ENCODE results near the gene PDF. TPM values are rescaled to one million over a fixed set of nuclear protein-coding genes. Genes with fewer than 3 reads are reported as not detected.

The PDF gene
- total RNA-seq (2021; ENCODE audit: unreplicated experiment) (23.1 TPM), Bru-seq, nascent RNA (percentile 75 among the genes with signal in this experiment), BruChase-seq, experiment 1, labeled RNA remaining after a 2-hour chase (percentile 80 among the genes with signal in this experiment), BruChase-seq, experiment 2, labeled RNA remaining after a 6-hour chase (percentile 84 among the genes with signal in this experiment)
- polyA plus RNA-seq (2012; ENCODE audit: insufficient read length) = 31.2 TPM
- long read RNA-seq, transcript PDF-201 (2 exons, 1,158 nt) = major isoform, 42 of 42 reads
- long read RNA-seq, partial matches to known transcripts = 0 of 42 reads
- long read RNA-seq, other reads (novel, unspliced or antisense) = 0 of 42 reads

DNA sequence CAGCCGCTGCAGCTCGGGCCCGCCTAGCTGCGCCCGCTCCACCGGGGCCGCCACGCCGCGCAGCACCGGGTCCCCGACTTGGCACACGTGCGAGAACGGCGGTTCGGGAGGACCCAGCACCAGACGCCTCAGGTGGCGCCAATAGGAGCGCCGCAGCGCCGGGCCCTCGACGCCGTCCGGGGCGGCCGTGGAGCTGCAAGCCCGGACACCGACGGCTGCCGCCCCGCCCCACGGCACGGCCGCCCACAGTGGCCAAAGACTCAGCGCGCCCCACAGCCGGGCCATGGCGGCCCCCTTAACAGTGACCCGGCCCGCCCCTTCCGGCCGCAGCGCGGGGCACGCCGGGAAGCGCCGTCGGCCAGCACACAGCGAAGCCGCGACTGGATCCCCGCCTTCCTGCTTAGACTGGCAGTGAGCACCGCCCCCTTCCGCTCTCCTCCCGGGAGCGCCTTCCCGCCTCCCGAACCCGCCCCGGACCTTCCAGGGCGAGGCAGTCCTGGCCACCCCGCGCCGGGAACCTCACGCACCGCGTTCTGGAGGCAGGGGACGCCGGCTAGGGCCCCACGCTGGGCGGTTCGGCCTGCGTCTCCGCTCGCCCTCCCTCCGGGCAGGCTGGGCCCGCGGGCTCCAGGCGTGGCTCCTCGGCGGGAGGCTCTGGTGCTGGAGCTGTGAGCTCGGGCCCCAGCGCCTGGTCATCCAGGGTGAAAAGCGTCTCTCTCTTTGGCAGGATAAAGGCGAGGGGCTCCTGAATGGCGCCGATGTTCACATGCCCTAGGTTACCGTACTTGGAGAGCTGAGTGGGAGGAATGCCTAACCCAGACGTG, at the start of gene PDF:
TSS of gene PDF (minus strand) at position 303 of the 824 bp plus-strand sequence. CDS start at position 285, 18 bp downstream.
- DNase-seq (ENCODE audit: low read depth, low spot score) (no peak), ATAC-seq (peak; percentile 92)
- peaks cover 2% of the 10 kb centered on the region; the same call in 1 of the 2 replicates for H3K36me3 ChIP-seq (ENCODE audit: control insufficient read depth, insufficient read depth, low read length)
- H3K9me3 ChIP-seq (ENCODE audit: control insufficient read depth, insufficient read depth, low read depth, low read length) = no peaks in the 10 kb centered on the region
- ChIA-PET POLR2A (no interaction called here), CTCF (no interaction called here)
- TF ChIP-seq POLR2AphosphoS5 (IDR thresholded peaks at IDR 0.05; ENCODE audit: low read depth, low read length) (peak; percentile 90), SIN3A (IDR thresholded peaks at IDR 0.05; ENCODE audit: borderline replicate concordance, insufficient read depth, low read depth, low read length) (peak; percentile 56; the same call in 1 of the 2 replicates), REST (IDR thresholded peaks at IDR 0.05; ENCODE audit: insufficient read depth in 1 of 2, low read depth in 2 of 2, low read length in 1 of 2) (no peak), TCF7L2 (IDR thresholded peaks at IDR 0.05; ENCODE audit: low read depth, low read length) (no peak)
- TF ChIP-seq, protein P1, sequence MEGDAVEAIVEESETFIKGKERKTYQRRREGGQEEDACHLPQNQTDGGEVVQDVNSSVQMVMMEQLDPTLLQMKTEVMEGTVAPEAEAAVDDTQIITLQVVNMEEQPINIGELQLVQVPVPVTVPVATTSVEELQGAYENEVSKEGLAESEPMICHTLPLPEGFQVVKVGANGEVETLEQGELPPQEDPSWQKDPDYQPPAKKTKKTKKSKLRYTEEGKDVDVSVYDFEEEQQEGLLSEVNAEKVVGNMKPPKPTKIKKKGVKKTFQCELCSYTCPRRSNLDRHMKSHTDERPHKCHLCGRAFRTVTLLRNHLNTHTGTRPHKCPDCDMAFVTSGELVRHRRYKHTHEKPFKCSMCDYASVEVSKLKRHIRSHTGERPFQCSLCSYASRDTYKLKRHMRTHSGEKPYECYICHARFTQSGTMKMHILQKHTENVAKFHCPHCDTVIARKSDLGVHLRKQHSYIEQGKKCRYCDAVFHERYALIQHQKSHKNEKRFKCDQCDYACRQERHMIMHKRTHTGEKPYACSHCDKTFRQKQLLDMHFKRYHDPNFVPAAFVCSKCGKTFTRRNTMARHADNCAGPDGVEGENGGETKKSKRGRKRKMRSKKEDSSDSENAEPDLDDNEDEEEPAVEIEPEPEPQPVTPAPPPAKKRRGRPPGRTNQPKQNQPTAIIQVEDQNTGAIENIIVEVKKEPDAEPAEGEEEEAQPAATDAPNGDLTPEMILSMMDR (IDR thresholded peaks at IDR 0.05) = no peak
- no peaks in the 10 kb centered on the region for H3K27me3 ChIP-seq (ENCODE audit: control insufficient read depth, insufficient read depth, low read length)
- peaks cover 13% of the 10 kb centered on the region; the same call in 1 of the 2 replicates for H3K4me1 ChIP-seq (ENCODE audit: control insufficient read depth, insufficient read depth, low read length)
- no TSS peak for BruUV-seq (replicated peaks)
- in situ Hi-C loops (cut with HindIII; ENCODE audit: low pct_unique_long_range_greater_than_20kb, low sequenced_read_pairs) = no loop called here
- peak within 1 kb of the TSS; percentile 90 for H3K27ac ChIP-seq (ENCODE audit: low read length)
- intact Hi-C loops (cut with micrococcal nuclease; ENCODE audit: unreplicated experiment) = no loop called here
- peak within 1 kb of the TSS; percentile 64 to 71 for H3K4me3 ChIP-seq (ENCODE audit: low read depth in 2 of 2, low read length in 2 of 2)

GRCh38 chr16:69378760-69379159, 48.4 kb upstream of the PDF start:
- CTCF ChIA-PET = no interaction called here
- 0 out of 2 replicates have a peak, but pooled peaks cover 3% of the 10 kb centered on the region for H3K4me1 ChIP-seq (ENCODE audit: control insufficient read depth, insufficient read depth, low read length)
- TF ChIP-seq SIN3A (IDR thresholded peaks at IDR 0.05; ENCODE audit: borderline replicate concordance, insufficient read depth, low read depth, low read length) (no peak), POLR2AphosphoS5 (IDR thresholded peaks at IDR 0.05; ENCODE audit: low read depth, low read length) (no peak), TCF7L2 (IDR thresholded peaks at IDR 0.05; ENCODE audit: low read depth, low read length) (no peak), REST (IDR thresholded peaks at IDR 0.05; ENCODE audit: insufficient read depth in 1 of 2, low read depth in 2 of 2, low read length in 1 of 2) (no peak)
- TF ChIP-seq, protein P1 (IDR thresholded peaks at IDR 0.05) = no peak
- BruUV-seq (replicated peaks) = no TSS peak
- in situ Hi-C loops (cut with HindIII; ENCODE audit: low pct_unique_long_range_greater_than_20kb, low sequenced_read_pairs) (no loop called here), intact Hi-C loops (cut with micrococcal nuclease; ENCODE audit: unreplicated experiment) (no loop called here)
- no peak for DNase-seq (ENCODE audit: low read depth, low spot score)
- H3K9me3 ChIP-seq (ENCODE audit: control insufficient read depth, insufficient read depth, low read depth, low read length) = no peaks in the 10 kb centered on the region
- no peak overlapping the region for H3K4me3 ChIP-seq (ENCODE audit: low read depth in 2 of 2, low read length in 2 of 2)
- no peak overlapping the region for H3K27ac ChIP-seq (ENCODE audit: low read length)
- POLR2A ChIA-PET = no interaction called here
- peaks cover 25% of the 10 kb centered on the region for H3K36me3 ChIP-seq (ENCODE audit: control insufficient read depth, insufficient read depth, low read length)
- H3K27me3 ChIP-seq (ENCODE audit: control insufficient read depth, insufficient read depth, low read length) = no peaks in the 10 kb centered on the region
- no peak for ATAC-seq

Measured in Panc1 (cell line).